SK-N-SH (cell line): ENCODE measurements around the gene FAM219B. TPM values are rescaled to one million over a fixed set of nuclear protein-coding genes. Genes with fewer than 3 reads are reported as not detected.

ENCODE experiments used
- CTCF ChIA-PET: fragments of 300-600, 350-600 bp; formaldehyde crosslinking; extraction: SDS; loops from one replicate; lab custom pipeline; 2021; lab: Yijun Ruan, JAX
- POLR2A ChIA-PET: fragments of 350-600 bp; sonication (Branson Sonifier 250); formaldehyde crosslinking; extraction: SDS; loops from one replicate; lab custom pipeline; 2020; ENCODE audit warnings: antibody characterized with exemption, inconsistent platforms; lab: Yijun Ruan, JAX
- DNase-seq: peaks from one replicate; pipeline ENCODE4 v3.0.0; 2012
- H2AFZ ChIP-seq: fragments of 200-600 bp; sonication (generic); 2 replicates; pipeline ENCODE4 v1.8.1; 2016; ENCODE audit warnings: antibody characterized with exemption, mild to moderate bottlenecking, low read depth
- H3F3A ChIP-seq: fragments of 200-600 bp; sonication (generic); replicated peaks from 2 replicates; pipeline ENCODE3; 2016; ENCODE audit warnings: antibody characterized with exemption, mild to moderate bottlenecking; ENCODE audit not compliant: insufficient read depth
- H3K27ac ChIP-seq, 2 experiments: fragments of 200-500 bp in 1 of 2; fragments of 200-600 bp in 1 of 2; sonication (Bioruptor generic) in 1 of 2; sonication (generic), shearing (Covaris generic) in 1 of 2; 2 replicates each; pipeline versions ENCODE4 v1.5.1 to v1.6.1; 2014 to 2016; ENCODE audit warnings: low read depth in 2 of 2, inconsistent platforms in 1 of 2, low read length in 1 of 2, mild to moderate bottlenecking in 1 of 2, mixed read lengths in 1 of 2
- H3K27me3 ChIP-seq: fragments of 200-600 bp; sonication (generic), shearing (Covaris generic); 2 replicates; pipeline ENCODE4 v1.6.1; 2016; ENCODE audit warnings: mixed run types; ENCODE audit not compliant: insufficient read depth
- H3K36me3 ChIP-seq, 2 experiments: fragments of 200-500 bp in 1 of 2; fragments of 200-600 bp in 1 of 2; sonication (Bioruptor generic) in 1 of 2; sonication (generic) in 1 of 2; replicated peaks in 1 of 2; 2 replicates each; pipeline versions ENCODE3 to v1.5.1; 2014 to 2016; ENCODE audit warnings: low read length in 1 of 2, mild to moderate bottlenecking in 1 of 2; ENCODE audit not compliant: insufficient read depth in 2 of 2, control insufficient read depth in 1 of 2
- H3K4me1 ChIP-seq, 2 experiments: fragments of 200-500 bp in 1 of 2; fragments of 200-600 bp in 1 of 2; sonication (Bioruptor generic) in 1 of 2; sonication (generic), shearing (Covaris generic) in 1 of 2; 2 replicates each; pipeline versions ENCODE4 v1.5.1 to v1.6.1; 2014 to 2016; ENCODE audit warnings: low read depth in 1 of 2, low read length in 1 of 2, mixed run types in 1 of 2; ENCODE audit not compliant: insufficient read depth in 2 of 2, control insufficient read depth in 1 of 2
- H3K4me2 ChIP-seq: fragments of 200-600 bp; sonication (generic), shearing (Covaris generic); 2 replicates; pipeline ENCODE4 v1.6.1; 2017; ENCODE audit warnings: mixed run types
- H3K4me3 ChIP-seq, 2 experiments: fragments of 200-500 bp in 1 of 2; fragments of 200-600 bp in 1 of 2; sonication (Bioruptor generic) in 1 of 2; sonication (generic), shearing (Covaris generic) in 1 of 2; 2 replicates each; pipeline versions ENCODE4 v1.5.1 to v1.8.1; 2014 to 2016; ENCODE audit warnings: low read depth in 2 of 2, inconsistent platforms in 1 of 2, low read length in 1 of 2, mild to moderate bottlenecking in 1 of 2, mixed read lengths in 1 of 2, moderate library complexity in 1 of 2
- H3K79me2 ChIP-seq: fragments of 200-600 bp; sonication (generic); 2 replicates; pipeline ENCODE4 v1.8.1; 2017; ENCODE audit warnings: mild to moderate bottlenecking; ENCODE audit not compliant: insufficient read depth
- H3K9ac ChIP-seq: fragments of 200-600 bp; sonication (generic); 2 replicates; pipeline ENCODE4 v1.6.1; 2017; ENCODE audit warnings: mixed run types
- H3K9me2 ChIP-seq: fragments of 200-600 bp; sonication (generic); 2 replicates; pipeline ENCODE4 v1.6.1; 2017; ENCODE audit warnings: mixed run types
- H3K9me3 ChIP-seq: fragments of 200-600 bp; sonication (generic); 2 replicates; pipeline ENCODE4 v1.6.1; 2017; ENCODE audit warnings: mixed run types, mild to moderate bottlenecking, moderate library complexity
- H4K20me1 ChIP-seq: fragments of 200-600 bp; sonication (generic); 2 replicates; pipeline ENCODE4 v1.6.1; 2017; ENCODE audit warnings: mild to moderate bottlenecking, mixed run types; ENCODE audit not compliant: insufficient read depth
- CHD2 ChIP-seq: fragments of 150-350 bp; IDR thresholded peaks from 2 replicates; pipeline ENCODE4 v1.6.1; 2018; ENCODE audit warnings: low read length; ENCODE audit not compliant: partially characterized antibody
- CTCF ChIP-seq: fragments of 200-600 bp; sonication (generic); IDR thresholded peaks from 2 replicates; pipeline ENCODE4 v1.6.1; 2017; ENCODE audit warnings: antibody characterized with exemption, mild to moderate bottlenecking, moderate library complexity
- FOXJ3 ChIP-seq: sonication (generic); formaldehyde crosslinking; IDR thresholded peaks from 2 replicates; pipeline ENCODE4 v1.5.1; 2020; ENCODE audit warnings: mild to moderate bottlenecking, missing genetic modification reagents
- POLR2AphosphoS5 ChIP-seq: IDR thresholded peaks from 2 replicates; pipeline ENCODE4 v1.6.1; 2012; ENCODE audit warnings: low read depth, low read length
- REST ChIP-seq: IDR thresholded peaks from 2 replicates; pipeline ENCODE4 v1.6.1; 2012; ENCODE audit warnings: mild to moderate bottlenecking, low read depth, low read length, moderate library complexity
- RFX5 ChIP-seq: IDR thresholded peaks from 2 replicates; pipeline ENCODE4 v1.6.1; 2012; ENCODE audit warnings: mild to moderate bottlenecking, improper control_type of control experiment, low read length
- SMC3 ChIP-seq: IDR thresholded peaks from 2 replicates; pipeline ENCODE4 v1.6.1; 2012; ENCODE audit warnings: low read depth, low read length, improper control_type of control experiment
- WGBS: methylation state at CpG from one replicate; pipeline ENCODE4 v1.1.6; 2017; ENCODE audit warnings: low lambda C conversion rate; 5-methylcytosine and 5-hydroxymethylcytosine counted together
- polyA plus RNA-seq, 3 experiments: library from polyadenylated mRNA; depleted of rRNA; stranded (reverse); fragments of >200 nt; gene quantifications; 2 replicates each; pipeline ENCODE4 v1.2.3, GENCODE V29; 2012

Gene FAM219B
- polyA plus RNA-seq, 1 of the 3 experiments (the other 2 are of a cell fraction), result 53.0 TPM

GRCh38 chr15:74913041-74913440 is 6.4 kb upstream of the FAM219B start:
- DNase-seq, result no peak
- no peak overlapping the region for H3K27ac ChIP-seq

GRCh38 chr15:74908635-74909034 is 2.0 kb upstream of the FAM219B start:
- WGBS, result 100% methylated on average over 1 of the region's 4 CpGs
- no peak overlapping the region for H2AFZ ChIP-seq
- H3K79me2 ChIP-seq, result peaks cover 24% of the 10 kb centered on the region
- H4K20me1 ChIP-seq, result no peaks in the 10 kb centered on the region
- no peaks in the 10 kb centered on the region for H3K27me3 ChIP-seq
- no peak overlapping the region for H3K9ac ChIP-seq
- no peak overlapping the region for H3K27ac ChIP-seq
- H3K9me2 ChIP-seq, result no peaks in the 10 kb centered on the region
- TF ChIP-seq SMC3 (no peak), CHD2 (no peak), FOXJ3 (CRISPR knock-in tag) (no peak), RFX5 (no peak), CTCF (no peak), REST (no peak)
- CTCF ChIA-PET, result interaction anchor here (1.6 kb wide), 1 partner anchor 9 kb away, joined by 3 read pairs; no protein-coding TSS in a partner anchor
- H3K4me1 ChIP-seq, result peaks cover 0 to 18% of the 10 kb centered on the region in 2 experiments; a peak in 3 of 4 replicates
- H3K9me3 ChIP-seq, result no peaks in the 10 kb centered on the region
- DNase-seq, result no peak
- peaks cover 4% of the 10 kb centered on the region for H3F3A ChIP-seq
- peaks cover 15 to 16% of the 10 kb centered on the region in 2 experiments for H3K36me3 ChIP-seq
- POLR2A ChIA-PET, result no interaction called here
- H3K4me3 ChIP-seq, result no peak overlapping the region
- H3K4me2 ChIP-seq, result no peak overlapping the region

More at GRCh38 chr15:74913041-74913440, 6.4 kb upstream of the FAM219B start:
- Histone ChIP-seq H3K4me3 (no peak overlapping the region), H3K9me3 (no peaks in the 10 kb centered on the region), H4K20me1 (no peaks in the 10 kb centered on the region), H3F3A (peaks cover 10% of the 10 kb centered on the region), H3K79me2 (no peaks in the 10 kb centered on the region), H3K9me2 (no peaks in the 10 kb centered on the region), H3K27me3 (no peaks in the 10 kb centered on the region), H2AFZ (no peak overlapping the region), H3K4me1 (no peaks in the 10 kb centered on the region), H3K9ac (no peak overlapping the region), H3K4me2 (no peak overlapping the region), H3K36me3 (peaks cover 5 to 21% of the 10 kb centered on the region in 2 experiments)
- WGBS, result 94% methylated on average over 9 of the region's 9 CpGs
- ChIA-PET POLR2A (interaction anchor here (1.5 kb wide), 1 partner anchor 11 kb away, joined by 4 read pairs; no protein-coding TSS in a partner anchor), CTCF (interaction anchor here (0.8 to 5.0 kb wide), 5 partner anchors 9 to 439 kb away, joined by 3 to 32 read pairs (median 4); no protein-coding TSS in a partner anchor)
- TF ChIP-seq POLR2AphosphoS5, result no peak
